Measurements from ENCODE around the gene GTF3C4.
"Not testable (repeated sequence)": the region's sequence is repeated elsewhere in the genome, so short reads cannot be mapped to it uniquely, and the experiment has no call there.

GRCh38 chr9:132718381-132718928 is 48.2 kb downstream of the GTF3C4 start:
- TF ChIP-seq CTCF, POLR2A (IDR thresholded peaks at IDR 0.05): not testable (repeated sequence)

All from adrenal gland (tissue), 5 donors.